ENCODE measurements around the gene INPP5F. TPM values are rescaled to one million over a fixed set of nuclear protein-coding genes. Genes with fewer than 3 reads are reported as not detected.

Gene INPP5F
- total and polyA plus RNA-seq, 2 of the 13 experiments (the other 11 are each of a cell fraction or from before 2014, with no cell fraction given): 12.5 to 15.7 TPM

DNA sequence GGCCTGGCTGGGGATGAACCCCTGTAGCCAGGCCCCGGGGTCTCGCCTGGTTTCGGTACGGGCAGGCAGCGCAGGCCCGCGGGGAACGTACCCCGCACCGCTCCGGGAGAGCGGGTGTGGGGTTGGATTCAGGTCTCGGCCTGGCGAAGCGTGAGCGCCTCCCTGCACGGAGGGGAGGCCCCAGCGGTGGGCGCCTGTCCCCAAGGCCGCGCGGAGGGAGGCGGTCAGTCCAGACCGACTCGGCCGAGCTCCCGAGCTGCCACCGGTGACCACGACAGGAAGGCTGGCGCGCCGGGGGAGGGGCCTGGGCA is 378 bp upstream of the INPP5F start (continued):
- TF ChIP-seq ISX (CRISPR knock-in tag; conservative IDR thresholded peaks at IDR 0.05) (no peak), ARNT2 (CRISPR knock-in tag; IDR thresholded peaks at IDR 0.05; ENCODE audit: low read depth) (peak; percentile 45; the same call in 1 of the 2 replicates), ZNF292 (CRISPR knock-in tag; IDR thresholded peaks at IDR 0.05; ENCODE audit: borderline replicate concordance, low read depth) (0 out of 2 replicates have a peak, but pooled peaks have one; percentile 28), RXRB (CRISPR knock-in tag; IDR thresholded peaks at IDR 0.05; ENCODE audit: borderline replicate concordance) (peak; percentile 54; the same call in 1 of the 2 replicates), MTA3 (CRISPR knock-in tag; IDR thresholded peaks at IDR 0.05) (no peak), RFX5 (IDR thresholded peaks at IDR 0.05; ENCODE audit: low read depth, low read length) (no peak), EHMT2 (IDR thresholded peaks at IDR 0.05; ENCODE audit: borderline replicate concordance, low read depth, low read length) (no peak), GABPA (IDR thresholded peaks at IDR 0.05; ENCODE audit: low read depth, low read length) (no peak; the same call in 1 of the 2 replicates), GABPA (CRISPR knock-in tag; IDR thresholded peaks at IDR 0.05; ENCODE audit: low read depth) (no peak), ZNF776 (CRISPR knock-in tag; IDR thresholded peaks at IDR 0.05) (no peak), YEATS4 (CRISPR knock-in tag; IDR thresholded peaks at IDR 0.05; ENCODE audit: borderline replicate concordance) (peak; percentile 63; the same call in 1 of the 2 replicates), SOX6 (IDR thresholded peaks at IDR 0.05) (no peak), SOX6 (CRISPR knock-in tag; IDR thresholded peaks at IDR 0.05) (peak; percentile 69), ZSCAN21 (CRISPR knock-in tag; IDR thresholded peaks at IDR 0.05; ENCODE audit: borderline replicate concordance) (no peak)
- TF ChIP-seq, protein P1, sequence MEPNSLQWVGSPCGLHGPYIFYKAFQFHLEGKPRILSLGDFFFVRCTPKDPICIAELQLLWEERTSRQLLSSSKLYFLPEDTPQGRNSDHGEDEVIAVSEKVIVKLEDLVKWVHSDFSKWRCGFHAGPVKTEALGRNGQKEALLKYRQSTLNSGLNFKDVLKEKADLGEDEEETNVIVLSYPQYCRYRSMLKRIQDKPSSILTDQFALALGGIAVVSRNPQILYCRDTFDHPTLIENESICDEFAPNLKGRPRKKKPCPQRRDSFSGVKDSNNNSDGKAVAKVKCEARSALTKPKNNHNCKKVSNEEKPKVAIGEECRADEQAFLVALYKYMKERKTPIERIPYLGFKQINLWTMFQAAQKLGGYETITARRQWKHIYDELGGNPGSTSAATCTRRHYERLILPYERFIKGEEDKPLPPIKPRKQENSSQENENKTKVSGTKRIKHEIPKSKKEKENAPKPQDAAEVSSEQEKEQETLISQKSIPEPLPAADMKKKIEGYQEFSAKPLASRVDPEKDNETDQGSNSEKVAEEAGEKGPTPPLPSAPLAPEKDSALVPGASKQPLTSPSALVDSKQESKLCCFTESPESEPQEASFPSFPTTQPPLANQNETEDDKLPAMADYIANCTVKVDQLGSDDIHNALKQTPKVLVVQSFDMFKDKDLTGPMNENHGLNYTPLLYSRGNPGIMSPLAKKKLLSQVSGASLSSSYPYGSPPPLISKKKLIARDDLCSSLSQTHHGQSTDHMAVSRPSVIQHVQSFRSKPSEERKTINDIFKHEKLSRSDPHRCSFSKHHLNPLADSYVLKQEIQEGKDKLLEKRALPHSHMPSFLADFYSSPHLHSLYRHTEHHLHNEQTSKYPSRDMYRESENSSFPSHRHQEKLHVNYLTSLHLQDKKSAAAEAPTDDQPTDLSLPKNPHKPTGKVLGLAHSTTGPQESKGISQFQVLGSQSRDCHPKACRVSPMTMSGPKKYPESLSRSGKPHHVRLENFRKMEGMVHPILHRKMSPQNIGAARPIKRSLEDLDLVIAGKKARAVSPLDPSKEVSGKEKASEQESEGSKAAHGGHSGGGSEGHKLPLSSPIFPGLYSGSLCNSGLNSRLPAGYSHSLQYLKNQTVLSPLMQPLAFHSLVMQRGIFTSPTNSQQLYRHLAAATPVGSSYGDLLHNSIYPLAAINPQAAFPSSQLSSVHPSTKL (CRISPR knock-in tag; IDR thresholded peaks at IDR 0.05): peak; percentile 75
- TF ChIP-seq, protein P2, sequence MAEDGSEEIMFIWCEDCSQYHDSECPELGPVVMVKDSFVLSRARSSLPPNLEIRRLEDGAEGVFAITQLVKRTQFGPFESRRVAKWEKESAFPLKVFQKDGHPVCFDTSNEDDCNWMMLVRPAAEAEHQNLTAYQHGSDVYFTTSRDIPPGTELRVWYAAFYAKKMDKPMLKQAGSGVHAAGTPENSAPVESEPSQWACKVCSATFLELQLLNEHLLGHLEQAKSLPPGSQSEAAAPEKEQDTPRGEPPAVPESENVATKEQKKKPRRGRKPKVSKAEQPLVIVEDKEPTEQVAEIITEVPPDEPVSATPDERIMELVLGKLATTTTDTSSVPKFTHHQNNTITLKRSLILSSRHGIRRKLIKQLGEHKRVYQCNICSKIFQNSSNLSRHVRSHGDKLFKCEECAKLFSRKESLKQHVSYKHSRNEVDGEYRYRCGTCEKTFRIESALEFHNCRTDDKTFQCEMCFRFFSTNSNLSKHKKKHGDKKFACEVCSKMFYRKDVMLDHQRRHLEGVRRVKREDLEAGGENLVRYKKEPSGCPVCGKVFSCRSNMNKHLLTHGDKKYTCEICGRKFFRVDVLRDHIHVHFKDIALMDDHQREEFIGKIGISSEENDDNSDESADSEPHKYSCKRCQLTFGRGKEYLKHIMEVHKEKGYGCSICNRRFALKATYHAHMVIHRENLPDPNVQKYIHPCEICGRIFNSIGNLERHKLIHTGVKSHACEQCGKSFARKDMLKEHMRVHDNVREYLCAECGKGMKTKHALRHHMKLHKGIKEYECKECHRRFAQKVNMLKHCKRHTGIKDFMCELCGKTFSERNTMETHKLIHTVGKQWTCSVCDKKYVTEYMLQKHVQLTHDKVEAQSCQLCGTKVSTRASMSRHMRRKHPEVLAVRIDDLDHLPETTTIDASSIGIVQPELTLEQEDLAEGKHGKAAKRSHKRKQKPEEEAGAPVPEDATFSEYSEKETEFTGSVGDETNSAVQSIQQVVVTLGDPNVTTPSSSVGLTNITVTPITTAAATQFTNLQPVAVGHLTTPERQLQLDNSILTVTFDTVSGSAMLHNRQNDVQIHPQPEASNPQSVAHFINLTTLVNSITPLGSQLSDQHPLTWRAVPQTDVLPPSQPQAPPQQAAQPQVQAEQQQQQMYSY (CRISPR knock-in tag; IDR thresholded peaks at IDR 0.05): no peak
- TF ChIP-seq, protein P3, sequence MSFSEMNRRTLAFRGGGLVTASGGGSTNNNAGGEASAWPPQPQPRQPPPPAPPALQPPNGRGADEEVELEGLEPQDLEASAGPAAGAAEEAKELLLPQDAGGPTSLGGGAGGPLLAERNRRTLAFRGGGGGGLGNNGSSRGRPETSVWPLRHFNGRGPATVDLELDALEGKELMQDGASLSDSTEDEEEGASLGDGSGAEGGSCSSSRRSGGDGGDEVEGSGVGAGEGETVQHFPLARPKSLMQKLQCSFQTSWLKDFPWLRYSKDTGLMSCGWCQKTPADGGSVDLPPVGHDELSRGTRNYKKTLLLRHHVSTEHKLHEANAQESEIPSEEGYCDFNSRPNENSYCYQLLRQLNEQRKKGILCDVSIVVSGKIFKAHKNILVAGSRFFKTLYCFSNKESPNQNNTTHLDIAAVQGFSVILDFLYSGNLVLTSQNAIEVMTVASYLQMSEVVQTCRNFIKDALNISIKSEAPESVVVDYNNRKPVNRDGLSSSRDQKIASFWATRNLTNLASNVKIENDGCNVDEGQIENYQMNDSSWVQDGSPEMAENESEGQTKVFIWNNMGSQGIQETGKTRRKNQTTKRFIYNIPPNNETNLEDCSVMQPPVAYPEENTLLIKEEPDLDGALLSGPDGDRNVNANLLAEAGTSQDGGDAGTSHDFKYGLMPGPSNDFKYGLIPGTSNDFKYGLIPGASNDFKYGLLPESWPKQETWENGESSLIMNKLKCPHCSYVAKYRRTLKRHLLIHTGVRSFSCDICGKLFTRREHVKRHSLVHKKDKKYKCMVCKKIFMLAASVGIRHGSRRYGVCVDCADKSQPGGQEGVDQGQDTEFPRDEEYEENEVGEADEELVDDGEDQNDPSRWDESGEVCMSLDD (CRISPR knock-in tag; IDR thresholded peaks at IDR 0.05; ENCODE audit: borderline replicate concordance): no peak; the same call in 1 of the 2 replicates
- TF ChIP-seq, protein P4, sequence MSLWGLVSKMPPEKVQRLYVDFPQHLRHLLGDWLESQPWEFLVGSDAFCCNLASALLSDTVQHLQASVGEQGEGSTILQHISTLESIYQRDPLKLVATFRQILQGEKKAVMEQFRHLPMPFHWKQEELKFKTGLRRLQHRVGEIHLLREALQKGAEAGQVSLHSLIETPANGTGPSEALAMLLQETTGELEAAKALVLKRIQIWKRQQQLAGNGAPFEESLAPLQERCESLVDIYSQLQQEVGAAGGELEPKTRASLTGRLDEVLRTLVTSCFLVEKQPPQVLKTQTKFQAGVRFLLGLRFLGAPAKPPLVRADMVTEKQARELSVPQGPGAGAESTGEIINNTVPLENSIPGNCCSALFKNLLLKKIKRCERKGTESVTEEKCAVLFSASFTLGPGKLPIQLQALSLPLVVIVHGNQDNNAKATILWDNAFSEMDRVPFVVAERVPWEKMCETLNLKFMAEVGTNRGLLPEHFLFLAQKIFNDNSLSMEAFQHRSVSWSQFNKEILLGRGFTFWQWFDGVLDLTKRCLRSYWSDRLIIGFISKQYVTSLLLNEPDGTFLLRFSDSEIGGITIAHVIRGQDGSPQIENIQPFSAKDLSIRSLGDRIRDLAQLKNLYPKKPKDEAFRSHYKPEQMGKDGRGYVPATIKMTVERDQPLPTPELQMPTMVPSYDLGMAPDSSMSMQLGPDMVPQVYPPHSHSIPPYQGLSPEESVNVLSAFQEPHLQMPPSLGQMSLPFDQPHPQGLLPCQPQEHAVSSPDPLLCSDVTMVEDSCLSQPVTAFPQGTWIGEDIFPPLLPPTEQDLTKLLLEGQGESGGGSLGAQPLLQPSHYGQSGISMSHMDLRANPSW (CRISPR knock-in tag; IDR thresholded peaks at IDR 0.05; ENCODE audit: borderline replicate concordance): no peak
